Mucosa of rectum (tissue), 2 donors: ENCODE results near the gene PROSER1.
A peak's percentile ranks its signal among the peaks of the same experiment; 100 is the strongest.

ENCODE experiments used
- H3K27ac ChIP-seq, 2 donors: one replicate each; pipeline ENCODE4 v1.7.0; 2013; ENCODE audit warnings: inconsistent platforms in 2 of 2, low read depth in 2 of 2, low read length in 2 of 2
- H3K27me3 ChIP-seq, 2 donors: one replicate each; pipeline ENCODE4 v1.7.0; 2013; ENCODE audit warnings: low read length in 2 of 2; ENCODE audit not compliant: control insufficient read depth in 2 of 2, insufficient read depth in 2 of 2
- H3K36me3 ChIP-seq, 2 donors: one replicate each; pipeline ENCODE4 v1.7.0; 2013; ENCODE audit warnings: low read length in 2 of 2; ENCODE audit not compliant: control insufficient read depth in 2 of 2, insufficient read depth in 2 of 2
- H3K4me1 ChIP-seq, 2 donors: one replicate each; pipeline ENCODE4 v1.7.0; 2013; ENCODE audit warnings: low read length in 2 of 2, mild to moderate bottlenecking in 1 of 2; ENCODE audit not compliant: control insufficient read depth in 2 of 2, insufficient read depth in 2 of 2
- H3K4me3 ChIP-seq, 2 donors: one replicate each; pipeline ENCODE4 v1.7.0; 2013; ENCODE audit warnings: low read length in 2 of 2
- H3K9ac ChIP-seq, 2 donors: one replicate each; pipeline ENCODE4 v1.7.0; 2013; ENCODE audit warnings: low read length in 2 of 2, low read depth in 1 of 2, mild to moderate bottlenecking in 1 of 2
- H3K9me3 ChIP-seq, 2 donors: one replicate each; pipeline ENCODE4 v1.7.0; 2013; ENCODE audit warnings: low read length in 2 of 2; ENCODE audit not compliant: control insufficient read depth in 2 of 2
- donor health status: healthy.
- donor health status: Normal muscosa, but diverticular disease.

Gene PROSER1

DNA sequence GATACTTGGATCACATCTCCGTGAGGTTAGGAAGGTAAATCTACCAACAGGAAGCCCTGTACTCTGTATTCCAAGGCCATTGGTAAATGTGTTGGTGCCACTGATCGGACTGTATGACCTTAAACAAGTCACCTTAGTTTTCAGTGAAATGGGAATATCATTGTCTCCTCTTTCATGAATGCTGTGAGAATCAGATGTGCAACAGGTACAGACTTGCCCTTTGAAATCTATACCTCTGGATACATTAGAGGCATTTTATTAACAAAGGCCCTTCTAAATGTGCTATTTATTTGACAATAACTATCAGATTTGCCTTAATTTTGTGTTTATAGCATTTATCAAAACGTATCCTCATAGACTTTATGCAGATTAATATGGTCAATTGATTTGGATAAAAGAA, 11.4 kb upstream of the PROSER1 start:
- H3K27me3 ChIP-seq, result no peaks in the 10 kb centered on the region
- peaks cover 4 to 5% of the 10 kb centered on the region in 2 donors for H3K36me3 ChIP-seq
- no peaks in the 10 kb centered on the region for H3K4me1 ChIP-seq
- H3K9ac ChIP-seq, result no peak overlapping the region
- no peaks in the 10 kb centered on the region for H3K9me3 ChIP-seq
- H3K4me3 ChIP-seq, result no peak overlapping the region
- no peak overlapping the region for H3K27ac ChIP-seq

- H3K4me1 ChIP-seq, result no peaks in the 10 kb centered on the region
- no peak overlapping the region for H3K9ac ChIP-seq
- H3K36me3 ChIP-seq, result peaks cover 4 to 5% of the 10 kb centered on the region in 2 donors
- no peaks in the 10 kb centered on the region for H3K9me3 ChIP-seq
- H3K4me3 ChIP-seq, result no peak overlapping the region
- H3K27me3 ChIP-seq, result no peaks in the 10 kb centered on the region
- H3K27ac ChIP-seq, result no peak overlapping the region
Observed at GRCh38 chr13:39048806-39049205, 10.9 kb upstream of the PROSER1 start.

GRCh38 chr13:39047560-39047959, 9.7 kb upstream of the PROSER1 start:
- Histone ChIP-seq H3K27me3 (no peaks in the 10 kb centered on the region), H3K36me3 (peaks cover 4 to 5% of the 10 kb centered on the region in 2 donors), H3K4me3 (no peak overlapping the region), H3K9me3 (no peaks in the 10 kb centered on the region), H3K4me1 (no peaks in the 10 kb centered on the region), H3K9ac (no peak overlapping the region), H3K27ac (no peak overlapping the region)

GRCh38 chr13:39044536-39044935, 6.6 kb upstream of the PROSER1 start:
- Histone ChIP-seq H3K4me1 (peaks cover 0 to 6% of the 10 kb centered on the region in 2 donors), H3K9ac (no peak overlapping the region), H3K4me3 (no peak overlapping the region), H3K9me3 (no peaks in the 10 kb centered on the region), H3K27ac (no peak overlapping the region), H3K36me3 (peaks cover 4 to 5% of the 10 kb centered on the region in 2 donors), H3K27me3 (no peaks in the 10 kb centered on the region)

GRCh38 chr13:39040206-39040605, 2.3 kb upstream of the PROSER1 start:
- no peak overlapping the region for H3K9ac ChIP-seq
- H3K4me3 ChIP-seq, result no peak overlapping the region
- H3K27me3 ChIP-seq, result no peaks in the 10 kb centered on the region
- H3K9me3 ChIP-seq, result no peaks in the 10 kb centered on the region
- no peak overlapping the region for H3K27ac ChIP-seq
- peaks cover 4 to 18% of the 10 kb centered on the region in 2 donors for H3K4me1 ChIP-seq
- H3K36me3 ChIP-seq, result peaks cover 0 to 2% of the 10 kb centered on the region in 2 donors

DNA sequence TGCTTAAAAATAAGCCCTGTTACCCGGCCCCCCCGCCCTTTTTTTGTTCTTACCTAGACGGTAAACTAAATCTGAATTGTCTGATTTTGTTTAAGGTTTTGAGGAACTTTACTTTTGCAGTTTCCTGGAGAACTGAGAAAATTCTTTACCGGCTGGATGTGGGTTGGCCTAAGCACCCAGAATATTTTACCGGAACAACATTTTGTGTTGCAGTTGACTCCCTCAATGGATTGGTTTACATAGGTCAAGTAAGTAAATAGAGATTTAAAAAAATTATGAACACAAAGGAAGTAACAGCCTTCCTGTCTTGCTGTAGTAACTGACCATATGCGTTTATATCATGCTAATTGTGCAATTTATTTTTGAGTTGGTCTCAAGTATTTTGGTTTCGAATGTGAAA, 1.2 kb upstream of the PROSER1 start:
- Histone ChIP-seq H3K9me3 (no peaks in the 10 kb centered on the region), H3K4me3 (peak overlapping the region; percentile 99 to 100), H3K9ac (peak overlapping the region; percentile 87 to 93), H3K27me3 (no peaks in the 10 kb centered on the region), H3K4me1 (peaks cover 12 to 19% of the 10 kb centered on the region in 2 donors), H3K36me3 (no peaks in the 10 kb centered on the region), H3K27ac (peak overlapping the region in 1 of 2 donors; percentile 86)

DNA sequence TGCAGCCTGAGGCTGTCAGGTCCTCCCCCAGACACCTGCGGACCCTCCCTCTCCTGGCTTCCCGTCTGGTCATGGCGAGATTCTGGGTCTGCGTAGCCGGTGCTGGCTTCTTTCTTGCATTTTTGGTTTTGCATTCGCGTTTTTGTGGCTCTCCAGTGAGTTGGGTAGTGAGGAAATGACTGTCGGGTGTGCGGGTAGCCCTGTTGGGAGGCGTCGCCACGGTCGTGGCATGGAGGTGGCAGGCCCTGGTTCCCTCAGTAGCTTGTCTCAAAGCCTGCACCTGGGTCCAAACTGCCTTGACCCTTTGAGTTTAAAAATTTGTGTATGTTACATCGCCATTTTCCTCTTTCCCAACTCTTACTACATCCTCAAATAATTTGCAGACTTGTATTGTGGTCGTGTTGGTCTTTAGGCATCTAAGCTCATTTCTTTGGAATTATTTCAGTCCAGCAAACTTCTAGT, 711 bp upstream of the PROSER1 start:
- no peaks in the 10 kb centered on the region for H3K36me3 ChIP-seq
- H3K9me3 ChIP-seq, result no peaks in the 10 kb centered on the region
- H3K27me3 ChIP-seq, result no peaks in the 10 kb centered on the region
- peak overlapping the region; percentile 87 to 93 for H3K9ac ChIP-seq
- peak overlapping the region; percentile 86 to 87 for H3K27ac ChIP-seq
- H3K4me1 ChIP-seq, result peaks cover 12 to 19% of the 10 kb centered on the region in 2 donors
- peak overlapping the region; percentile 99 to 100 for H3K4me3 ChIP-seq

DNA sequence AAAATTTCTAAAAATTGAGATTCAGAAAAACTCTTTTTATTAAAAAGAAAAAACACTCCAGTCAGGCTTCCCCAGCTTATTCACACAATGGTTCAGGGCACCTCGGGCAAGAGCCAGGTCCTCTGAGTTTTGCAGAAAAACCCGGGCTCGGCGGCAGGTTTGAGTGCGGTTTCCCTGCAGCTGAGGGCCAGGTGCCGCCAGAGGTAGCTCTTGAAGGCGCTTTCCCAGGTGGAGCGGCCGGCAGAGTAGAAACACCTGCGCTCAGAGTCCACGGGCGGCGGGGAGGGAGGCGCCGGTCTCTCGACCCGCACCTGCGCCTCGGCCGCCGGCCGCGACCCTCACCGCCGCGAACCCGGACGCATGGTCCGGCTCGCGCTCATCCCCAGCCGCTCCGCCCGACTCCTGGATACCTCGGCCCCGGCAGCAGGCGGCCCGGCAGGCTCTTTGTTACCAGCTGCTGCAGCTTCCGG, 444 bp downstream of the PROSER1 start:
- Histone ChIP-seq H3K27me3 (no peaks in the 10 kb centered on the region), H3K4me3 (peak overlapping the region; percentile 99 to 100), H3K4me1 (peaks cover 12 to 19% of the 10 kb centered on the region in 2 donors), H3K36me3 (no peaks in the 10 kb centered on the region), H3K27ac (peak overlapping the region; percentile 86 to 87), H3K9me3 (no peaks in the 10 kb centered on the region), H3K9ac (peak overlapping the region; percentile 87 to 93)

DNA sequence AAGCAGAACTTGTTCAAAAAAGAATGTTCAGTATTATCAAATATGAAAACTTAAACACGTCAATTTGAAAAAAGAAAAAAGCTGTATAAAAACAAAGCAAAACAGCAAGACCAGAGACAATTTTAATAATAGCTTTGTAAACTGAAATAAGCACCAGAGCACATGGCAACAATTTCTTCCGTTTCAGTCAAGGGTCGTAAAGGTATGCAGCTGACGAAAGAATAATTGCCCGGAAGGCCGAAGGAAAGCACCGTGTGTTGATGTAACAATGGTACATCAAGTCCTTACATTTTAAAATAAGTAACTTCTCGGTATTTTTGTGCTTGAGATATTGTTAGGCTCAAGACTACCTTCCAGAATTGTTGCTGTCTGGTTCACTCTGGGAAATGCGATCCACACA, 1.7 kb downstream of the PROSER1 start:
- Histone ChIP-seq H3K9ac (peak overlapping the region; percentile 29 to 87), H3K36me3 (peaks cover 0 to 5% of the 10 kb centered on the region in 2 donors), H3K4me3 (peak overlapping the region; percentile 99 to 100), H3K9me3 (no peaks in the 10 kb centered on the region), H3K27ac (no peak overlapping the region), H3K27me3 (no peaks in the 10 kb centered on the region), H3K4me1 (peaks cover 12 to 19% of the 10 kb centered on the region in 2 donors)

- Histone ChIP-seq H3K27ac (no peak overlapping the region), H3K9ac (peak overlapping the region in 1 of 2 donors; percentile 15), H3K4me1 (peaks cover 12 to 19% of the 10 kb centered on the region in 2 donors), H3K36me3 (peaks cover 0 to 7% of the 10 kb centered on the region in 2 donors), H3K4me3 (peak overlapping the region; percentile 99 to 100), H3K9me3 (no peaks in the 10 kb centered on the region), H3K27me3 (no peaks in the 10 kb centered on the region)
Observed at GRCh38 chr13:39035799-39036198, 2.1 kb downstream of the PROSER1 start.
